Left cardiac atrium (tissue), 4 donors: ENCODE results near the gene ZDHHC14. TPM values are rescaled to one million over a fixed set of nuclear protein-coding genes. Genes with fewer than 3 reads are reported as not detected.
"Not testable (repeated sequence)": the region's sequence is repeated elsewhere in the genome, so short reads cannot be mapped to it uniquely, and the experiment has no call there.

Source experiments
- ATAC-seq, 2 donors: fragments of 200-7000 bp; cut with Tn5 transposase; one replicate each; pipeline ENCODE4 v1.9.1; 2020; ENCODE audit warnings: mild to moderate bottlenecking in 2 of 2, moderate library complexity in 2 of 2
- DNase-seq: peaks from one replicate; pipeline ENCODE4 v3.0.0-alpha.2; 2020
- intact Hi-C, 2 donors: fragments of 100-400 bp; cut with DNase I; formaldehyde crosslinking; loops; one replicate each; pipeline versions ENCODE4 v1.14.1 to v1.15.1; 2022 to 2023
- total RNA-seq, 2 donors: library from RNA; stranded (reverse); fragmentation: NEBNext Ultra II Directional; extraction: Animal tissue kit (Norgen Biotek cat#: 25700); gene quantifications; one replicate each; pipeline ENCODE4 v1.2.1, GENCODE V29; 2021
- donor health status: DM: no; HTN: yes; CAD: no.
- donor health status: DM: no; HTN: yes; CAD: no; lungs with severe emphysema.
- donor health status: DM: yes; HTN: yes; CAD: no.
- donor health status: Dilated cardiomyopathy.

ZDHHC14 gene
- total RNA-seq, 2 donors from 2014 or later: 12.1 to 12.3 TPM

DNA sequence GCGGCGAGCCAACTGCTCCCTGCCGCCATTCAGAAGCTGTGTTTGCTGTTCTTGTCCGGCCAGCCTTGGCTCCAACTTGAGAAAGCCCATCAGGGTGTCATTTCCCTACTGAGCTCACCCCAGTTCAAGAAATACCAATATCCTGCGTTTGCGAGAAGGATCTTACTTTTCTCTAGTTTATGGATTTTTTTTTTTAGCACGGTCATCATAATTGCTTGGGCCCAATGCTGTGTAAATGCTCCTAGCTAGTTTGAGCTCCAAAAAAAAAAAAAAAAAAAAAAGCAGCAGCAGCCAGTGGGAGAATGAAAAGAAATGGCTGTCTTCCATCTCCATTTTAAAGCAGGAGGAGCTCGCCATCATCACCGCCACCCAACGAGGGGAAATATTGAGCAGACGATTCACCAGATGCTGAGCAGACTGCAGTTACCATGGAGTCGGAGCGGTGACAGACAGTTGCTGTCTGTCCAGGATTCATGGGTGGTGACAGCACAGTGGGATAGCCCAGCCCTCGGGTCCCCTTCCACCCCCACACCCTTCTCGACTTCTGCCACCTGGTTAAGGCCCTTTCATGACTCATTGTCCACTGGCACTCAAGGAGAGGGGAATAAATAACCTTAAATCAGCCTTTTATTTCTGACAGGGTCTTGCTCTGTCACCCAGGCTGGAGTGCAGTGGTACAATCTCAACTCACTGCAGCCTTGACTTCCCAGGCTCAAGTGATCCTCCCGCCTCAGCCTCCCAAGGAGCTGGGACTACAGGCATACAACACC, 309.6 kb downstream of the ZDHHC14 start:
- DNase-seq (no peak), ATAC-seq (no peak)
- intact Hi-C loops: no loop called here

DNA sequence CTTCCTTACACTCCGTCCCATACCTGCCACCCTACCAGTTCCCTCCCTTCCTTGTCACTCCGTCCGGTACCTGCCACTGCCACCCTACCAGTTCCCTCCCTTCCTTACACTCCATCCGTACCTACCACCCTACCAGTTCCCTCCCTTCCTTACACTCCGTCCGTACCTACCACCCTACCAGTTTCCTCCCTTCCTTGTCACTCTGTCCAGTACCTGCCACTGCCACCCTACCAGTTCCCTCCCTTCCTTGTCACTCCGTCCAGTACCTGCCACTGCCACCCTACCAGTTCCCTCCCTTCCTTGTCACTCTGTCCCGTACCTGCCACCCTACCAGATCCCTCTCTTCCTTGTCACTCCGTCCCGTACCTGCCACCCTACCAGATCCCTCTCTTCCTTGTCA, 310.6 kb downstream of the ZDHHC14 start:
- ATAC-seq, DNase-seq, intact Hi-C loops: not testable (repeated sequence)

DNA sequence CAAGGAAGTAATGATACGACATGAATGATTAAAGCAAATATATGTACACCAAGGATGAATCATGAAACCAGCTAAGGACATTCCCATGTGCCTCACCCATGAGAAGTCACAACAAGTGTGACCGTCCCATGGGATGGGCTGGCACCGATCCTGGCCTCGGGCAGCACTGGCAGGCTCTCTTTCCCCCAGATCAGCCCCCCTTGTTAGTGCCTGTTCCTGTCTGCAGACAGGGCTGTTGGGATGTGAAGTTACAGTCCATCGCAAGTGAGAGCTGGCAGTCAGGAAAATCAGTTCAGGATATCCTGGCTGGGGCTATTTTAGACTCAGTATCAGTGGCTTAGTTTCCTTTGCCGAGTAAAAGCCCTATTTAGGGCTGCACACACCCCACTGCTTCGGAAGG, 312.9 kb downstream of the ZDHHC14 start:
- intact Hi-C loops: no loop called here
- ATAC-seq: peak; percentile 80 to 94
- peak; percentile 74 for DNase-seq

DNA sequence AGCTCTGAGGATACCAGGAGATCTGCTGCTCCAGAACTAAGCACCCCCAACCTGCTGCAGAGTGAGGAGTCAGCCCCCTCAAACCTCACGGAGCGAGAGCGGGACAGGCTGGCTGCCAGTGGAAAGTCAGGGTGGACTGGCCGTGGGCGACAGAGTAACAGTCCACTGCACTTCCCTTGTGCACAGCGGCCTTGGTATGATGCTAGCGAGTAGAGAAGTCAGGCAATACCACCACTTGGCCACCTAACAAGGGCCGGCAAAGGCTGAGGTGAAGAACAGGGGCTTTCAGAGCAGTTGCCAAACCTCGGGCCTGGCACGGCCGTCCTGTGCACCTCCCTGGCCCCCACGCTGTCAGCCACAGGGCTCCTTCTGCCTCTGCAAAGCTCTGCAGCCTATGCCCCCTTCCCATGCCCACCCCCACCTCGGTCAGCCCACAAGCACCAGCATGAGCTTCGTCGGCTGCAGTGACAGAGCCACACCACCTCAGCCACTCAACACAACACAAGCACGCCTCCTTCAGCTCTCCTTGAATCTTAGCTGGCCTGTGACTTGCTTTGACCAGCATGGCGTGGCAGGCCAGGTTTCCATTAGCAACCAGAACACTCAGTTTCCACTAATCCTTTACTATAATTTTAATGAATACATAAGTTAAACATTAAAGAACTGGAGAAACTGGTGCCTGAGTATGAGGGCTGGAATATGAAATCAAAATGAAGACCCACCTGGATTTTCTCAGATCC, 314.5 kb downstream of the ZDHHC14 start:
- DNase-seq: no peak
- intact Hi-C loops: no loop called here
- no peak for ATAC-seq

DNA sequence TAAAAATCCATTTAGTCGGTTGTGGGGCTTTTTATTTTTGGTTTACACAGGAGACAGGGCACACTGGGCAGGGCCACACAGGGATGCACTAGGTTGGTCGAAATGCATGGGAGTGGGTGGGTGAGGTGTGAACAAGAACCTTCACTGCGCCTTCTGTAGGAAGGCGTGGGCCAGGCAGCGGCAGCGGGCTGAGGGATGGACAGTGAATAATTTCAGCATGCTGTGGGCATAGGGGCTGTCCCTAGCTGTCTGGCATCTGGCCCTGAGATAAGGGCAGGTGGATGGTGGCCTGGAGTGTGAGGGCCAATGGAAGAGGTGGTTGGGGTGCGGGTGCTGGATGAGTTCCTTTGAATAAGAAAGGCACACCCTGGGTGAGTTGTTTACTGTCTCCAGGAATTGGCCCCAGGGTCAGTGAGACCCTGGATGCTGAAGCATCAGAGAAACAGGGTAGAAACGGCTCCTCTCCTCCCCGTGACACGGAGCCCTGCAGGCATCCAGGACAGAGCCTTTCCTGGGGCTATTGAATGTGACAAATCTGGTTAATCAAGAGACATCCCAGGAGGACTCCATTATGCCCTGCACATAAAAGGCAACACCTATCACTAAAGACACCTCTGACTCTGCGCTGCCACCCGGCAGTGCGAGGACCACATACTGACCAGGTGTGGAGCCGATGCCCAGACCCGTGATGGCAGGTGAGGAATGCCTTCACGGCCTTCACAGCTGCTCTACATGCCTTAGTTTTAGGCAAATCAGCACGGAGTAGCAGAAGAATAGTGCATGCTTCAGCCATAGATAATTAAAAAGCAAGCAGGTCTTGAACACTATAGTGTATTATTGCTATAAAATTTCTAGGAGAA, 319.0 kb downstream of the ZDHHC14 start:
- no peak for DNase-seq
- intact Hi-C loops: no loop called here
- no peak for ATAC-seq

DNA sequence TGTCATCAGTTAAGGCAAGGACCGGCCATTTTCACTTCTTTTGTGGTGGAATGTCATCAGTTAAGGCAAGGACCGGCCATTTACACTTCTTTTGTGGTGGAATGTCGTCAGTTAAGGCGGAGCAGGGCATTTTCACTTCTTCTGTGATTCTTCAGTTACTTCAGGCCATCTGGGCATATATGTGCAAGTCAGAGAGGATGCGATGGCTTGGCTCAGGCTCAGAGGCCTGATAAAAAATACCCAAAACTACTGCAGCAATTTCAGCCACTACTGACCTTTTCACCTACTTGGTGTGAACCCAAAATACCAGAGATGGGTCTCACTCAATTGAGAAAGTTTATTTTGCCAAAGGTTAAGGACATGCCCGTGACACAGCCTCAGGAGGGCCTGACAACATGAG, 325.4 kb downstream of the ZDHHC14 start:
- intact Hi-C loops, ATAC-seq, DNase-seq: not testable (repeated sequence)

DNA sequence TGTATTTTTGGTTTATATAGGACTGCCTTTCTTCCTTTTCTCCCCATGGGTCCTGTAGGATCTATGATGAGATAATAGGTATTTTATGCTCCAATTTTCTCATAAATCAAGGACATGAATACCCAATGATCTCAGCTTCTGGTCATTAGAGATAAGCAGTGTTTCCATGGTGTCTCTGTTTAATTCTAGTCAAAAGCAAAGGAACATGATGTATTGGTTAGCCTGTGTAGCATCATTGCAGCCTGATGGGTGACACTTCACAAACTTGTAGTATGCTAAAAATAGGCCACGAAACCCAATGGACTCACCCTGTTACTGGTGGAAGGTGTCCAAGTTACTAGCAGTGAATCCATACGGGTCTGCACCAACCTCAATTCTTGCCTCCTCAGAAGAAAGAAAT, 325.9 kb downstream of the ZDHHC14 start:
- intact Hi-C loops: no loop called here
- ATAC-seq (peak; percentile 72 to 84), DNase-seq (no peak)

DNA sequence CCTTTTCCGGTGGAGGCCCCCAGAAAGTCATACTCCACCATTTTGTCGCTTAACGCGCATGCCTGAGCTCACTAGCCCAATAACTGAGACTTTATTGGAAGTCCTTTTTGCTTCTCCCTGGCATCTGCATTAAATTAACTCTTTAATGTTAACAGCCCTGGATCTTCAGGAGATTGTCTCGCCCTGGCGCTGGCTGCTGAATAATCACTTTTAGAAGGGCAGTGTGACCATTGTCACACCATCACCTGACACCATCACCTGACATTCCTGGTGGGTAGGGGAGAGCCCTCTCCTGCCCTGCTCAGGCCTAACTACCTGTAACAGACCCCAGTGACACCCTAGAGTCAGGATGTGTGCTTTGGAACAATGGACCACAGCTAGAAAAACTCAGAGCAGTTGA, 326.6 kb downstream of the ZDHHC14 start:
- DNase-seq: no peak
- no peak for ATAC-seq
- intact Hi-C loops: no loop called here

DNA sequence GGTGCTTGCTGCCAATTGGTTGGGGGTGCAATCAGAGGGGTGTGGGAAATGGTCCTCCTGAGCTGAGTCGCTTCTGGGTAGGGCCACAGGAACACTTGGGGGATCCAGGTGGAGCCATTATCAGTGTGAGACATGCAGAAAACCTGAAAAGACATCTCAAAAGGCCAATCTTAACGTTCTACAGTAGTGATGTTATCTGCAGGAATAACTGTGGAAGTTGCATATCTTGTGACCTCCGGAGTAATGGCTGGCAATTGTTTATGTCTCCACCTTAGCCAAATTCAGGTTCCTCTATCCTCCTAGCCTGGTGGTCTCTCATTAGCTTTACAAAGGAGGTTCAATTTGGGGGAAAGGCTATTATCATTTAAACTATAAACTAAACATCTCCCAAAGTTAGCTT, 327.2 kb downstream of the ZDHHC14 start:
- intact Hi-C loops: no loop called here
- no peak for ATAC-seq

DNA sequence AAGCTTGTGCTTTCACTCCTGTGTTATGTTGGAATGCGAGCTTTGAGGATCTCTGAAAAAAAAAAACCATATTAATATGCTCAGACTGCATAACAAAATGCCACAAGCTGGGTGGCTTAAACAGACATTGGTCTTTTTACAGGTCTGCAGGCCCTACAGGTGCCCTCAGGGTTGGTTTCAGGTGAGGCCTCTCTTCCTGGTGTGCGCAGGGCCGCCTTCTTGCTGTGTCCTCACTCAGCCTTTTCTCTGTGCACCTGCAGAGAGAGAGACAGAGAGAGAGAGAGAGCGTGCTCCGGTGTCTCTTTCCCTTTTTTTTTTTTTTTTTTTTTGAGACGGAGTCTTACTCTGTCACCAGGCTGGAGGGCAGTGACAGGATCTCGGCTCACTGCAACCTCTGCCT, 327.9 kb downstream of the ZDHHC14 start:
- no peak for ATAC-seq
- intact Hi-C loops: no loop called here
- no peak for DNase-seq

More for the DNA sequence above, 327.2 kb downstream of the ZDHHC14 start:
- no peak for DNase-seq

DNA sequence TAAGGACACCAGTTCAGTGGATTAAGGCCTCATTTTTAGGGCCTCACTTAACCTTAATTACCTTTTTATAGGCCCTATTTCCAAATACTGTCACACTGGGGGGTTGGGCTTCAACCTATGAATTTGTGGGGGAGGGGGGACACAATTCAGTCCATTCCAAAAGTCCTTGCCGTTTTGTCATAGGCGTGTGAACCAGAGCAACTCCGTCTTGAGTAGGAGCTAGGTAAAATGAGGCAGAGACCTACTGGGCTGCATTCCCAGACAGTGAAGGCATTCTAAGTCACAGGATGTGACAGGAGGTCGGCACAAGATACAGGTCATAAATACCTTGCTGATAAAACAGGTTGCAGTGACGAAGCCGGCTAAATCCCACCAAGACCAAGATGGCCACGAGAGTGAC, 328.6 kb downstream of the ZDHHC14 start:
- DNase-seq (no peak), ATAC-seq (no peak)
- intact Hi-C loops: no loop called here

DNA sequence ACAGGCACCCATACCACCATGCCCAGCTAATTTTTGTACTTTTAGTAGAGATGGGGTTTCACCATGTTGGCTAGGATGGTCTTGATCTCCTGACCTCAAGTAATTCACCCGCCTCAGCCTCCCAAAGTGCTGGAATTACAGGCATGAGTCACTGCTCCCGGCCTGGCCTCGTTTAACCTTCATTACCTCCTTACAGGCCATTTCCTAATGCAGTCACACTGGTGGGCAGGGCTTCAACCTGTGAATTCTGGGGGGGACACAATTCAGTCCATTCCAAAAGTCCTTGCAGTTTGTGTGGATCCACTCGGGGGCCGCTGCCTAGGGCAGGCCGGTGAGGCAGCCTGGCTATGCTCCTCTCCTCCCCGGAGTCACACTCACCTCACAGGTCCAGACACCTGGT, 329.6 kb downstream of the ZDHHC14 start:
- no peak for DNase-seq
- ATAC-seq: no peak
- intact Hi-C loops: no loop called here

DNA sequence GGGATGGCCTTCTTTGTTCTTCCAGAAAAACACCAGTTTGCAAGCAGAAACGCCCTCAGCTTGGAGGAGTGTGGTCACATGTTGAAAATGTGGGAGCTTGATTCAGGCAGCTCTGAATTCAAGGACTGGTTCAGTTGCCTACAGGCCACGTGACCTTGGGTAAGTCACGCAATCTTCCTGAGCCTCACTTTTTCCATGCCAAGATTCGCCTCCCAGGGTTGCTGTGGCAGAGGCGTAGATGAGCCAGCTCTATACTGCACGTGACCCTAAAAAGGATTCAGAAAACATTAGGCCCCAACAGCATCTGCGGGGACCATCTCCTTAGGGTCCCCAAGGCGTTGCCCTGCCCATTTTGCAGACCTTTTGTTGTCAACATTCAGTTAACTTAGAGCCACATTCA, 330.1 kb downstream of the ZDHHC14 start:
- DNase-seq (no peak), ATAC-seq (no peak)
- intact Hi-C loops: no loop called here

DNA sequence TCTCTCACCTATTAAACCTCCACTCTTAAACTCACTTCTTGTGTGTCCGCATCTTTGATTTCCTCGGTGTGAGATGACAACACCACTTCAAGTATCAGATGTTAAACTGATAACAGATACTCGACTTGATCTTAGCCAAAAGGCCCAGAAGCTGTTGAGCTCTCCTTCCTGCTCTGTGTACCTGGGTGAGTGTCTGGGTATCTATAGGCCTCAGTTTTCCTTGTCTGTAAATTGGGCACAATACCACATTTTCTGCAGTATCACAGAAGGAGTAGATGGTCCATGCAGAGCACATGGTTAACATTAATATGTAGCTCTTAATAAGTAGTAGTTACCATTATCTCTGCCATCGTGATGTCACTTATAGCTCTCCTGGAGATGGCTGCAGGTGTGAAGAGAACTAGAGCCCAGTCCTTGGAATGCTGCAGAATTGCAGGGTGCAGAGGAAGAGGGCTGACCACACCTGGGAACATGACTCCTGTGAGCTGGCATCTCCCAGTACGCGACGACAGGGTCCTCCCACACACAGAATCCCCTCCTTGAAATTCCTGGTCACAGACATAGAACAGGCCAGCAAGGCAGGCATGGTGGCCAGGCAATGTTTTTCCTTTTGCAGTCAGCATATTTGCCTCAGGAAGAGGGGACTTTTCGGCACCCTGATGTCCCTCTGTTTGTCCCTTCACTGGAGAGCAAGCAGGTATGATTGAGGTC, 331.8 kb downstream of the ZDHHC14 start:
- ATAC-seq (no peak), DNase-seq (no peak)
- intact Hi-C loops: no loop called here

DNA sequence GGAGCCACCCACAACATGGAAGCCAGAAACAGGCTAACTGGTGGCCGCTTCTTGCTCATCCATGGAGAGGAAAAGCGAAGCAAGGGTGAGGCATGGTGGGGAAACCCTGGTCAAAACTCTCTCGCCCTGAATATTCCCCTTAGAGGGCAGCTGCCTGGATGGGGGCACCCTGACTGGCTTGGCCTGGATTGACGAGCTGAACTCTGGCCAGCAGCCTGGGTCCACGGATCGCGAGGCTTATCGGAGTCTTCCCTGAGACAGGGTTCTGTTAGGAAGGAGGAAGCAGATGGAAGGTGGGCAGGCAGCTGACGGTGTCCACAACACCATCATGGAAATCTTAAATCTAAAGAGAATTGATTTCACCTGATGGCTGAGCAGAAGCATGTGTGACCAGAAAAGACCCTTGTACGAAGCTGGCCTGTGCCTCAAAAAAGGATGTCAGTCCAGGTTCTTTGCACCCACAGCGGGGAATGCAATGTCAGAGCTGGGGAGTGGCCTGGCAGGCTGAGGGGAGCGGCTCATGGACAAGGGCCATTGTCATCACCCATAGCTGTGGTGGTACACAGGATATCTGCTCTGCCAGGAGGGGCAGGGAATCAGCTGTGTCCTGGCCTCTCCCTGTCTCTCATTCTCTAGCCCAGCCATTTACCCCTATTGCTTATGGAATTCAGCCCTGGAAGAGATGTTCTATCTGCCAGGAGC, 332.6 kb downstream of the ZDHHC14 start:
- DNase-seq (no peak), ATAC-seq (peak; percentile 19 to 69)
- intact Hi-C loops: no loop called here

DNA sequence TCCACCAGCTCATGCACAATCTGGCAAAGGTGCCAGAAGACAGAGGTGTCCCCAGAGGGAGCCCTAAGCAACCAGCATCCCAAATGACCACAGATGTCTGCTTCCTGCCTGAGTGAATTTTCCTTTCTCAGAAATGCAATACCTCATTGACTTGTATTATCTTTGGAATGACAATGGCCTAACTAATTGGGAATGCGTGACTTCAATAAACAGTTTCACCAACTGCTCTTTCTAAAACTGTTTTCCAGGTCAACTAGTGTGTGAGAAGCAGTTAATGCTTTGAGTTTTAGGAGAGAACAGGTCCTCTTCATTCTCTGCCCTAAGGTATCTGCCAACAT, 333.1 kb downstream of the ZDHHC14 start:
- no peak for ATAC-seq
- intact Hi-C loops: no loop called here
- DNase-seq: no peak

DNA sequence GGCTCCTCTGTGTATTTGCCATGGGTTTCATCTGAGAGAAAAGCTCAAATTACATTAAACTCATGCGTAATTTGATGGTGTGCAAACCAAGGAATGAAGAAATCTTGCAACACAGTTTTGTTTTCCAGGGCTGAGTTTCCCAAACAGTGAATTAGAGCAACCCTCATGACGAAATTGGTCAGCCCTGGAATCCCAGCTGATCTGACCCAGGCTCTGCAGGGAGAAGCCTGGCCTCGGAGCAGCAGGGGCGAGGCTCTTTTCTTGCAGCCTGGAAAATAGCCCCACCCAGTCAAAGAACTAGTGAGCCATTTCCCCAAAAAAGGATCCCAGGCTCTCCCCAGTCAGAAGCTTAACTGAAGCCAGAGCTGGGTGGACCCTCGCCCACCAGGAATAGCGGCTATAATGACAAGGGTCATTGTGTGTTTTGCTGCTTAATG, 334.8 kb downstream of the ZDHHC14 start:
- intact Hi-C loops: no loop called here
- peak; percentile 76 for DNase-seq
- ATAC-seq: peak; percentile 91 to 93

DNA sequence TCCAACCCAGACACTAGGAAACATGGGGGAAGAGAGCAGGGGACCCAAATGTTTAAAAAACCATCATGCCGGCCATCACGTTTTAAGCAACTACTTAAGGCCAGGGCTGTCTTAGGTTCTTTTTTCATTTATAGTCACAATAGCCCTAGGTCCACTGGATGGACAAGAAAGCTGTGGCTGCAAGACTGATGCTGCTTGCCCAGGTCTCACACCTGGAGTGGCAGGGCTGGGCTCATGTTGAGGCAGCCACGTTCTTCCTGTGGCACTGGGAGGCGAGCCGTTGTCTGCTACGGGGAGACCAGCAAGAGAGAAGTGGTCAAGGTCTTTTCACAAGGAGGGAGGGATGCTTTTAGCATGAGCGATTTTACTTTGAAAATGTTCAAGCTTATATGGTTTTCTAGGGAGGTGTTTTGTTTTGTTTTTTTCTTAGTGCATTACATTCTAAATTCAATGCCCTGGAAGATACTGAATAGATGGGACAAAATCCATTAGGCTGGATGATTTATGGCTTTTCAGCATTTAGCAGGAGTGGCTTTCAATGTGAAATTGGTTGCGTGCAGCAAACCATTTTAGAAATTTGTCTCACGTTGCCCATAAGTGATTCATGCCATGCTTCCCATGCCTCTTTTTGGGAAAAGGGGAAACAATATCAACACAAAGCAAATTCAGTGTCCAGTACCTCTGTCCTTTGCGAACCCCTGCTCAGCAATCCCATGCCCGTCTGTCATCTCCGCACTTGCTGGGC, 335.4 kb downstream of the ZDHHC14 start:
- intact Hi-C loops: no loop called here
- DNase-seq: no peak
- ATAC-seq: no peak
